Measurements from ENCODE around the gene FBXO38. TPM values are rescaled to one million over a fixed set of nuclear protein-coding genes. Genes with fewer than 3 reads are reported as not detected.

The FBXO38 gene
- total RNA-seq, 1 donor from 2014 or later: 64.3 TPM

GRCh38 chr5:148469501-148469935 lies 85.8 kb downstream of the FBXO38 start:
- no peak for DNase-seq (ENCODE audit: low spot score)
- no peaks in the 10 kb centered on the region for H3K36me3 Mint-ChIP-seq (ENCODE audit: low read depth)
- no peaks in the 10 kb centered on the region for H3K9me3 Mint-ChIP-seq
- no peak overlapping the region for H3K4me3 Mint-ChIP-seq
- no peaks in the 10 kb centered on the region for H3K4me1 Mint-ChIP-seq (ENCODE audit: low read depth)
- no peak overlapping the region for H3K27ac Mint-ChIP-seq
- intact Hi-C loops (cut with micrococcal nuclease): no loop called here
- H3K27me3 Mint-ChIP-seq (ENCODE audit: insufficient read depth): peaks cover 4% of the 10 kb centered on the region

GRCh38 chr5:148471379-148471778 lies 87.6 kb downstream of the FBXO38 start:
- Mint-ChIP-seq H3K27me3 (ENCODE audit: insufficient read depth) (peaks cover 4% of the 10 kb centered on the region), H3K27ac (no peak overlapping the region), H3K4me1 (ENCODE audit: low read depth) (no peaks in the 10 kb centered on the region), H3K4me3 (no peak overlapping the region), H3K36me3 (ENCODE audit: low read depth) (no peaks in the 10 kb centered on the region), H3K9me3 (no peaks in the 10 kb centered on the region)
- intact Hi-C loops (cut with micrococcal nuclease): no loop called here
- DNase-seq (ENCODE audit: low spot score): no peak

DNA sequence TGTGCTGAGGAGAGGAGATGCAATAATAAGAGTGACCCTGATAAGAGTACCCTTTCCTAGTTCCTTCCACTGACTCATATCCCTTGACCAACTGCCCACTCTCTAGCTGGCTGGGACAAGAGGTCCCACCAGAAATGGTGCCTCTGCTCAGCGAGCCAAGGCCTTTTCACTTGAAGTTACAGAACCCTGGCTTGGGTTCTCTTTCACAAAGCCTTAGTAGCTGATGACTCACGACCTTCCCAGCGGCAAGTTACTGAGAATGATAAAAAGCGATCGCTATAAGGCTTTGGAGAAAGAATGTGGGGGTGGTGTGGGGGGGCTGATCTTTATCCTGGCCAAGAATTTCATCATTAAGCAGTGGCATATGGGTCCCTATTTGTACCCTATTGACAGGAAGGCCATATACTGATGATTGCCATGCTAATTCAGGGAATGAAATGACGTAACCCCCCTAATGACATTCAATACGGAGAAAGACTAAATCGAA lies 90.3 kb downstream of the FBXO38 start:
- Mint-ChIP-seq H3K36me3 (ENCODE audit: low read depth) (no peaks in the 10 kb centered on the region), H3K9me3 (no peaks in the 10 kb centered on the region), H3K27me3 (ENCODE audit: insufficient read depth) (peaks cover 4% of the 10 kb centered on the region), H3K27ac (no peak overlapping the region), H3K4me1 (ENCODE audit: low read depth) (no peaks in the 10 kb centered on the region), H3K4me3 (no peak overlapping the region)
- intact Hi-C loops (cut with micrococcal nuclease): no loop called here
- DNase-seq (ENCODE audit: low spot score): no peak

DNA sequence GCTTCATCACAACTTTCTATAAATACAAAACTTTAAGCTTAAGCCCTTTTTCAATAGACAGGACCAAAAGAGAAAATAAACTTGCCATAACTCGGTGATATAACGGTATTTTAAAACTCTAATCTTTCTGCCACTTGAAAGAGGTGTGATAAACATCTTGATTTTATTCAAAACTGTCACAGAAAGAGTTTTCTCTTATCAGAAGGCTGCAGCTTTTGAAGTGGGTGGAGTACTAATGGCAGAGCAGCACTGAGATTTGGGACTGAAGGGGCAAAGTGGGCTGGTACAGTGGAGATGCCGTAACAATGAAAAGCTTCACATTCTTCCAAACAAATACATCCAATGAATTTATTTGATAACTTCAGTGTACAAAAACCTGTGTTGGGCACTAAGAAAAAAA lies 92.5 kb downstream of the FBXO38 start:
- intact Hi-C loops (cut with micrococcal nuclease): no loop called here
- Mint-ChIP-seq H3K36me3 (ENCODE audit: low read depth) (no peaks in the 10 kb centered on the region), H3K4me3 (no peak overlapping the region), H3K27ac (no peak overlapping the region), H3K9me3 (no peaks in the 10 kb centered on the region), H3K4me1 (ENCODE audit: low read depth) (no peaks in the 10 kb centered on the region), H3K27me3 (ENCODE audit: insufficient read depth) (peaks cover 4% of the 10 kb centered on the region)
- no peak for DNase-seq (ENCODE audit: low spot score)

GRCh38 chr5:148477429-148477828 lies 93.7 kb downstream of the FBXO38 start:
- no peak overlapping the region for H3K4me3 Mint-ChIP-seq
- H3K4me1 Mint-ChIP-seq (ENCODE audit: low read depth): no peaks in the 10 kb centered on the region
- peaks cover 4% of the 10 kb centered on the region for H3K27me3 Mint-ChIP-seq (ENCODE audit: insufficient read depth)
- intact Hi-C loops (cut with micrococcal nuclease): no loop called here
- no peak overlapping the region for H3K27ac Mint-ChIP-seq
- no peaks in the 10 kb centered on the region for H3K9me3 Mint-ChIP-seq
- no peaks in the 10 kb centered on the region for H3K36me3 Mint-ChIP-seq (ENCODE audit: low read depth)
- DNase-seq (ENCODE audit: low spot score): no peak

DNA sequence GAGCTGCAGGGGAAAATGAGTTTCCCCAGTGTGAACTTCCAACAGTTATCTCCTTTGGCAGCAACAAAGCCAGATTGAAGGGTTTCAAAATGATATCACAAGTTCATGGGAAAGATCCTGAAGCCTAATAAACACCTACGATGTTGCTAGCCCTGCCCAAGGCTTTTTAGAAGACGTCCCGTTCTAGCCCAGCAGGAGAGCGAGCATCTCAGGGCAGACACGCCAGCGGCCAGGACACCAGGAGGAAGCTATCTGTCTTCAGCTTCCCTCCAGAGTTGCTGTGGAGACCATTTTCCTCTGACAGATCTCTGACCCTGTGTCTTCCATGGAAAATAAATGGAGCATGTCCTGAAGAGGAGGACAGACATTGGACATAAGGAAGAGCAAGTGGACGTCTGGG lies 98.4 kb downstream of the FBXO38 start:
- no peaks in the 10 kb centered on the region for H3K9me3 Mint-ChIP-seq
- H3K27ac Mint-ChIP-seq: no peak overlapping the region
- DNase-seq (ENCODE audit: low spot score): no peak
- no peaks in the 10 kb centered on the region for H3K4me1 Mint-ChIP-seq (ENCODE audit: low read depth)
- intact Hi-C loops (cut with micrococcal nuclease): loop anchor here (1.0 kb wide), 1 partner anchor 303 kb away; no protein-coding TSS in a partner anchor
- no peaks in the 10 kb centered on the region for H3K36me3 Mint-ChIP-seq (ENCODE audit: low read depth)
- H3K4me3 Mint-ChIP-seq: no peak overlapping the region
- H3K27me3 Mint-ChIP-seq (ENCODE audit: insufficient read depth): peaks cover 12% of the 10 kb centered on the region

DNA sequence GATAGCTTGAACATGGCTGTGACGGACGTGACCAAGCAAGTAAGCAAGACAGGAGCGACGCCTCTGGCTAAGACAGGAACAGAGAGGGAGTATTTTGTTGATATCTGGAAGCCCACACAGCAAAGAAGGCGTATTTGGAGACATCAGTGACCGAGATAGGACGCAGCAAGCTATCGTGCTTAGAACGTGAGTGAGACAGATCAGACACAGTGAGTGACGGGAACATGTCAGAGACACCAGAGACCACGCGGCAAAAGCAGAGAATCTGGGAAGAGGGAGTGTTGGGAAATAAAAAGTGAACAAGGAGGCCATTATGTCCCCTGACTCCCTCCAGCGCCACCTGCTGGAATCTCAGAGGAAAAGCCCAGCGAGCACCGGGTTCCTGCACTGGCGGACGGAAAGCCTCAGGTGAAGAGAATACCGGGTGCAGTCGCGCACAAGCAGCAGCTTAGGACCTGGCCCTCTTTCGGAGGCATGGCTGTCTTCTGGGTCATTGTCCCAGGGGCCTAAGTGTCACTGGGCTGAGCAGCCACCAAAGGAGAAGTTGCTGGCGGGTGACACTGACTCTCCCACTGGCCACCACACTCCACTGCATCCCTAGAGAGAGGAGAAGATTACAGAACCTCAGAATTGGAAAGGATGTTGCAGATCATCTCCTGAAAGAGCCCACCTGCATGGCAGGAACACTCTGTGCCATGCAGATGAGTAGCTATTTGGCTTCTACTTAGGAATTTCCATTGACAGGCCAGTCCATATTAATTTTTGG lies 99.1 kb downstream of the FBXO38 start:
- intact Hi-C loops (cut with micrococcal nuclease): loop anchor here (1.0 kb wide), 3 partner anchors 39 to 304 kb away; no protein-coding TSS in a partner anchor

GRCh38 chr5:148483750-148484149 lies 100.0 kb downstream of the FBXO38 start:
- H3K27ac Mint-ChIP-seq: no peak overlapping the region
- H3K36me3 Mint-ChIP-seq (ENCODE audit: low read depth): no peaks in the 10 kb centered on the region
- peaks cover 15% of the 10 kb centered on the region for H3K27me3 Mint-ChIP-seq (ENCODE audit: insufficient read depth)
- H3K4me1 Mint-ChIP-seq (ENCODE audit: low read depth): no peaks in the 10 kb centered on the region
- no peak overlapping the region for H3K4me3 Mint-ChIP-seq
- DNase-seq (ENCODE audit: low spot score): no peak
- intact Hi-C loops (cut with micrococcal nuclease): loop anchor here (1.0 kb wide), 2 partner anchors 39 to 248 kb away; no protein-coding TSS in a partner anchor
- H3K9me3 Mint-ChIP-seq: no peaks in the 10 kb centered on the region

More for the DNA sequence above, 99.1 kb downstream of the FBXO38 start:
- Mint-ChIP-seq H3K4me3 (no peak overlapping the region), H3K27ac (no peak overlapping the region), H3K36me3 (ENCODE audit: low read depth) (no peaks in the 10 kb centered on the region), H3K9me3 (no peaks in the 10 kb centered on the region), H3K4me1 (ENCODE audit: low read depth) (no peaks in the 10 kb centered on the region), H3K27me3 (ENCODE audit: insufficient read depth) (peaks cover 15% of the 10 kb centered on the region)
- DNase-seq (ENCODE audit: low spot score): peak; percentile 49

DNA sequence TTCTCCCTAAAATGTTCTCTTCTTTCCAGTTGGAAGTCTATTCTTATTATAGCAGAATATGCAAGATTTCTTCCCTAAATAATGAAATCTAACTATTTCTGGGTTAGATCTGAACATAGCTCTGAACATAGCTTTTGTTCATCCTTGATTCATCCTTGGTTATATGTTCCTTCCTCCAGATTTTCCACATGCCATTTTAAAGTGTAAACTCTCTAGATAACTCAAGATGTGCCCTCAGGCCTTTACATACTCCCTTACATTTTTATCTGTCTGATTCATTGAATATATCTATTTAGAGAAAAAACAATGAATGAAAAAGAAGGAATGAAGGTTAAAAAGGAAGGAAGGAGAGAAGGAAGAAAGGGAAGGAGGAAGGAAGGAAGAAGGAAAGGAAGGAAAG lies 100.9 kb downstream of the FBXO38 start:
- Mint-ChIP-seq H3K4me1 (ENCODE audit: low read depth) (no peaks in the 10 kb centered on the region), H3K27me3 (ENCODE audit: insufficient read depth) (peaks cover 18% of the 10 kb centered on the region), H3K4me3 (no peak overlapping the region), H3K27ac (no peak overlapping the region), H3K36me3 (ENCODE audit: low read depth) (no peaks in the 10 kb centered on the region), H3K9me3 (no peaks in the 10 kb centered on the region)
- intact Hi-C loops (cut with micrococcal nuclease): no loop called here
- DNase-seq (ENCODE audit: low spot score): no peak

GRCh38 chr5:148486456-148486855 lies 102.7 kb downstream of the FBXO38 start:
- Mint-ChIP-seq H3K27ac (no peak overlapping the region), H3K9me3 (no peaks in the 10 kb centered on the region), H3K4me3 (no peak overlapping the region), H3K4me1 (ENCODE audit: low read depth) (no peaks in the 10 kb centered on the region), H3K36me3 (ENCODE audit: low read depth) (no peaks in the 10 kb centered on the region), H3K27me3 (ENCODE audit: insufficient read depth) (peaks cover 27% of the 10 kb centered on the region)
- intact Hi-C loops (cut with micrococcal nuclease): no loop called here
- no peak for DNase-seq (ENCODE audit: low spot score)

- DNase-seq (ENCODE audit: low spot score): no peak
- Mint-ChIP-seq H3K9me3 (no peaks in the 10 kb centered on the region), H3K4me1 (ENCODE audit: low read depth) (no peaks in the 10 kb centered on the region), H3K27ac (no peak overlapping the region), H3K27me3 (ENCODE audit: insufficient read depth) (peaks cover 24% of the 10 kb centered on the region), H3K4me3 (no peak overlapping the region), H3K36me3 (ENCODE audit: low read depth) (no peaks in the 10 kb centered on the region)
- intact Hi-C loops (cut with micrococcal nuclease): no loop called here
Observed at GRCh38 chr5:148488757-148489156, 105.0 kb downstream of the FBXO38 start.

GRCh38 chr5:148491015-148491792 lies 107.4 kb downstream of the FBXO38 start:
- Mint-ChIP-seq H3K27me3 (ENCODE audit: insufficient read depth) (peaks cover 23% of the 10 kb centered on the region), H3K36me3 (ENCODE audit: low read depth) (no peaks in the 10 kb centered on the region), H3K4me3 (no peak overlapping the region), H3K4me1 (ENCODE audit: low read depth) (no peaks in the 10 kb centered on the region), H3K9me3 (no peaks in the 10 kb centered on the region), H3K27ac (no peak overlapping the region)
- intact Hi-C loops (cut with micrococcal nuclease): no loop called here
- no peak for DNase-seq (ENCODE audit: low spot score)

DNA sequence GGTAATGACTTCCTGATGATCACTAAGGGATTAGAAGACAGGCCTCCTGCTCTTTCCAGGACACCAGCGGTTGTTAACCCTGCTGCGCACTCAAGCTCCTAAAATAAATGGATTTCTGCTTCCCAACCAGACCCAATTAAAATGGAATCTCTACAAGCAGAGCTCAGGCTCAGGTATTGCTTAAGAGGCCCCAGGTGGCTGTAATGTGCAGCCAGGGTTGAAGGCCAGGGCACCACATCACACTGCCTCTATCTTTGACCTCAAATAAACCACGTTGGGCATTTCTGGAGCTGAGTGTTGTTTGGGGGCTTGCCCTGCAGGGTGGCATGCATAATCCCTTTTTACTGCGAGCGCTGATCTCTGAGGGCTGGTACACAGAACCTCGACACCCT lies 108.0 kb downstream of the FBXO38 start:
- no peaks in the 10 kb centered on the region for H3K4me1 Mint-ChIP-seq (ENCODE audit: low read depth)
- DNase-seq (ENCODE audit: low spot score): no peak
- no peaks in the 10 kb centered on the region for H3K9me3 Mint-ChIP-seq
- H3K4me3 Mint-ChIP-seq: no peak overlapping the region
- H3K36me3 Mint-ChIP-seq (ENCODE audit: low read depth): no peaks in the 10 kb centered on the region
- intact Hi-C loops (cut with micrococcal nuclease): no loop called here
- no peak overlapping the region for H3K27ac Mint-ChIP-seq
- H3K27me3 Mint-ChIP-seq (ENCODE audit: insufficient read depth): peaks cover 23% of the 10 kb centered on the region

Measured in activated T-helper 1 cell treated with anti-CD3 and anti-CD28 coated beads, Interleukin-12 subunit alpha, Interleukin-12 subunit beta, Interleukin-2, Interleukin-4 antibody, amounts not matched to agents 30 ng/mL and 10 ng/mL and 1 ng/mL, durations not matched to agents 14 hours and 24 hours and 36 hours (primary cell).